ENCODE data around the gene UNC45A. TPM values are rescaled to one million over a fixed set of nuclear protein-coding genes. Genes with fewer than 3 reads are reported as not detected.
A peak's percentile ranks its signal among the peaks of the same experiment; 100 is the strongest.

UNC45A gene
- total and polyA plus RNA-seq, 2 of the 13 experiments (the other 11 are each of a cell fraction or from before 2014, with no cell fraction given) = 33.8 to 39.7 TPM

DNA sequence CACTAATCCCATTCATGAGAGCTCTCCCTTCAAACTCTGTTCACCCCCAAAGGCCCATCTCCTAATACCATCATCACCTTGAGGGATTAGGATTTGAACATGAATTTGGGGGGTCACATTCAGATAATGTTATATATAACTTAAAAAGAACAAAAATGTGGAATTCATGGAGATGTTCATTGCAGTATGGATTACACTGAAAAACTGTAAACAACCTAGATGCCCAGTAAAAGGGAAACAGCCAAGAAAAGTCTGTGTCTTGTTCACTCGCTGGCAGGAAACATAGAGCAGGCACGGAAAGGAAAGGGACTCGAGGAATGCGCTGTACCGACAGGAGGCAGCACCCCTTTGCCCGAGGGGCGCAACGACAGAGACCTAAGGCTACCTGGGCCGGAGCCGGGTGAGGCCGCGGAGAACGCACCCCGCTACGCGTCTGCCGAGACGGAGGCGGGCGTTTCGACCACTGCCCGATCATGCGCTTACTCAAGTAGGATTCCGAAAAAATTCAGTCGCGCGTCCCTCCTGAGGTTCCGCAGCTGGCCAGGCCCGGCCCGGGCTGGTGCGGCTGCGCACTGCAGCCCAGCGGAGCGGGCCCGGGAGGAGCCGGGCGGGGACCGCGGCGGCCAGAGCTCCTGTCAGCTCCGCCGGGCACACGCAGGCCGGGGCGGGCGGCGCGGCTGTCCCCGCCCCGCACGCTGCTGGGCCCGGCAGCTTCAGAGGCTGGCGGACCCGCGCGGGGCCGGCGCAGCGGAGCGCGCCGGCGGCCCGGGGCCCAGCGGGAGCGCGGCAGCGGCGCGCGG lies 32.8 kb upstream of the UNC45A start (continued):
- TF ChIP-seq ZNF3 (CRISPR knock-in tag; IDR thresholded peaks at IDR 0.05) (peak; percentile 62; the same call in 1 of the 2 replicates), TBX2 (CRISPR knock-in tag; IDR thresholded peaks at IDR 0.05; ENCODE audit: borderline replicate concordance) (0 out of 2 replicates have a peak, but pooled peaks have one; percentile 23), SAP130 (CRISPR knock-in tag; IDR thresholded peaks at IDR 0.05; ENCODE audit: low read depth) (peak; percentile 74), MYNN (CRISPR knock-in tag; IDR thresholded peaks at IDR 0.05; ENCODE audit: low read depth) (0 out of 2 replicates have a peak, but pooled peaks have one; percentile 58), PHB2 (IDR thresholded peaks at IDR 0.05; ENCODE audit: partially characterized antibody) (no peak), YEATS2 (CRISPR knock-in tag; IDR thresholded peaks at IDR 0.05; ENCODE audit: borderline replicate concordance) (peak; percentile 71), SP2 (CRISPR knock-in tag; IDR thresholded peaks at IDR 0.05) (peak; percentile 23; the same call in 1 of the 2 replicates), CBX1 (IDR thresholded peaks at IDR 0.05; ENCODE audit: low read depth) (peak; percentile 48), DNMT3B (CRISPR knock-in tag; conservative IDR thresholded peaks at IDR 0.05) (0 out of 2 replicates have a peak, but pooled peaks have one; percentile 48), ZNF879 (CRISPR knock-in tag; IDR thresholded peaks at IDR 0.05) (no peak), ZNF331 (CRISPR knock-in tag; IDR thresholded peaks at IDR 0.05) (no peak), ZSCAN31 (CRISPR knock-in tag; IDR thresholded peaks at IDR 0.05; ENCODE audit: low read depth) (0 out of 2 replicates have a peak, but pooled peaks have one; percentile 40), MAFF (IDR thresholded peaks at IDR 0.05; ENCODE audit: low read depth, low read length) (no peak), HDAC2 (CRISPR knock-in tag; IDR thresholded peaks at IDR 0.05) (peak; percentile 56; the same call in 1 of the 2 replicates), SIX4 (CRISPR knock-in tag; IDR thresholded peaks at IDR 0.05) (no peak), FOXK1 (CRISPR knock-in tag; IDR thresholded peaks at IDR 0.05; ENCODE audit: borderline replicate concordance, low read depth) (0 out of 2 replicates have a peak, but pooled peaks have one; percentile 20)
- TF ChIP-seq, protein P1, sequence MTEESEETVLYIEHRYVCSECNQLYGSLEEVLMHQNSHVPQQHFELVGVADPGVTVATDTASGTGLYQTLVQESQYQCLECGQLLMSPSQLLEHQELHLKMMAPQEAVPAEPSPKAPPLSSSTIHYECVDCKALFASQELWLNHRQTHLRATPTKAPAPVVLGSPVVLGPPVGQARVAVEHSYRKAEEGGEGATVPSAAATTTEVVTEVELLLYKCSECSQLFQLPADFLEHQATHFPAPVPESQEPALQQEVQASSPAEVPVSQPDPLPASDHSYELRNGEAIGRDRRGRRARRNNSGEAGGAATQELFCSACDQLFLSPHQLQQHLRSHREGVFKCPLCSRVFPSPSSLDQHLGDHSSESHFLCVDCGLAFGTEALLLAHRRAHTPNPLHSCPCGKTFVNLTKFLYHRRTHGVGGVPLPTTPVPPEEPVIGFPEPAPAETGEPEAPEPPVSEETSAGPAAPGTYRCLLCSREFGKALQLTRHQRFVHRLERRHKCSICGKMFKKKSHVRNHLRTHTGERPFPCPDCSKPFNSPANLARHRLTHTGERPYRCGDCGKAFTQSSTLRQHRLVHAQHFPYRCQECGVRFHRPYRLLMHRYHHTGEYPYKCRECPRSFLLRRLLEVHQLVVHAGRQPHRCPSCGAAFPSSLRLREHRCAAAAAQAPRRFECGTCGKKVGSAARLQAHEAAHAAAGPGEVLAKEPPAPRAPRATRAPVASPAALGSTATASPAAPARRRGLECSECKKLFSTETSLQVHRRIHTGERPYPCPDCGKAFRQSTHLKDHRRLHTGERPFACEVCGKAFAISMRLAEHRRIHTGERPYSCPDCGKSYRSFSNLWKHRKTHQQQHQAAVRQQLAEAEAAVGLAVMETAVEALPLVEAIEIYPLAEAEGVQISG (CRISPR knock-in tag; IDR thresholded peaks at IDR 0.05) = peak; percentile 88
- TF ChIP-seq, protein P2, sequence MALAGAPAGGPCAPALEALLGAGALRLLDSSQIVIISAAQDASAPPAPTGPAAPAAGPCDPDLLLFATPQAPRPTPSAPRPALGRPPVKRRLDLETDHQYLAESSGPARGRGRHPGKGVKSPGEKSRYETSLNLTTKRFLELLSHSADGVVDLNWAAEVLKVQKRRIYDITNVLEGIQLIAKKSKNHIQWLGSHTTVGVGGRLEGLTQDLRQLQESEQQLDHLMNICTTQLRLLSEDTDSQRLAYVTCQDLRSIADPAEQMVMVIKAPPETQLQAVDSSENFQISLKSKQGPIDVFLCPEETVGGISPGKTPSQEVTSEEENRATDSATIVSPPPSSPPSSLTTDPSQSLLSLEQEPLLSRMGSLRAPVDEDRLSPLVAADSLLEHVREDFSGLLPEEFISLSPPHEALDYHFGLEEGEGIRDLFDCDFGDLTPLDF (CRISPR knock-in tag; IDR thresholded peaks at IDR 0.05) = no peak
- TF ChIP-seq, protein P3, sequence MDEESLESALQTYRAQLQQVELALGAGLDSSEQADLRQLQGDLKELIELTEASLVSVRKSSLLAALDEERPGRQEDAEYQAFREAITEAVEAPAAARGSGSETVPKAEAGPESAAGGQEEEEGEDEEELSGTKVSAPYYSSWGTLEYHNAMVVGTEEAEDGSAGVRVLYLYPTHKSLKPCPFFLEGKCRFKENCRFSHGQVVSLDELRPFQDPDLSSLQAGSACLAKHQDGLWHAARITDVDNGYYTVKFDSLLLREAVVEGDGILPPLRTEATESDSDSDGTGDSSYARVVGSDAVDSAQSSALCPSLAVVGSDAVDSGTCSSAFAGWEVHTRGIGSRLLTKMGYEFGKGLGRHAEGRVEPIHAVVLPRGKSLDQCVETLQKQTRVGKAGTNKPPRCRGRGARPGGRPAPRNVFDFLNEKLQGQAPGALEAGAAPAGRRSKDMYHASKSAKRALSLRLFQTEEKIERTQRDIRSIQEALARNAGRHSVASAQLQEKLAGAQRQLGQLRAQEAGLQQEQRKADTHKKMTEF (CRISPR knock-in tag; IDR thresholded peaks at IDR 0.05) = 0 out of 2 replicates have a peak, but pooled peaks have one; percentile 27
- TF ChIP-seq, protein P4, sequence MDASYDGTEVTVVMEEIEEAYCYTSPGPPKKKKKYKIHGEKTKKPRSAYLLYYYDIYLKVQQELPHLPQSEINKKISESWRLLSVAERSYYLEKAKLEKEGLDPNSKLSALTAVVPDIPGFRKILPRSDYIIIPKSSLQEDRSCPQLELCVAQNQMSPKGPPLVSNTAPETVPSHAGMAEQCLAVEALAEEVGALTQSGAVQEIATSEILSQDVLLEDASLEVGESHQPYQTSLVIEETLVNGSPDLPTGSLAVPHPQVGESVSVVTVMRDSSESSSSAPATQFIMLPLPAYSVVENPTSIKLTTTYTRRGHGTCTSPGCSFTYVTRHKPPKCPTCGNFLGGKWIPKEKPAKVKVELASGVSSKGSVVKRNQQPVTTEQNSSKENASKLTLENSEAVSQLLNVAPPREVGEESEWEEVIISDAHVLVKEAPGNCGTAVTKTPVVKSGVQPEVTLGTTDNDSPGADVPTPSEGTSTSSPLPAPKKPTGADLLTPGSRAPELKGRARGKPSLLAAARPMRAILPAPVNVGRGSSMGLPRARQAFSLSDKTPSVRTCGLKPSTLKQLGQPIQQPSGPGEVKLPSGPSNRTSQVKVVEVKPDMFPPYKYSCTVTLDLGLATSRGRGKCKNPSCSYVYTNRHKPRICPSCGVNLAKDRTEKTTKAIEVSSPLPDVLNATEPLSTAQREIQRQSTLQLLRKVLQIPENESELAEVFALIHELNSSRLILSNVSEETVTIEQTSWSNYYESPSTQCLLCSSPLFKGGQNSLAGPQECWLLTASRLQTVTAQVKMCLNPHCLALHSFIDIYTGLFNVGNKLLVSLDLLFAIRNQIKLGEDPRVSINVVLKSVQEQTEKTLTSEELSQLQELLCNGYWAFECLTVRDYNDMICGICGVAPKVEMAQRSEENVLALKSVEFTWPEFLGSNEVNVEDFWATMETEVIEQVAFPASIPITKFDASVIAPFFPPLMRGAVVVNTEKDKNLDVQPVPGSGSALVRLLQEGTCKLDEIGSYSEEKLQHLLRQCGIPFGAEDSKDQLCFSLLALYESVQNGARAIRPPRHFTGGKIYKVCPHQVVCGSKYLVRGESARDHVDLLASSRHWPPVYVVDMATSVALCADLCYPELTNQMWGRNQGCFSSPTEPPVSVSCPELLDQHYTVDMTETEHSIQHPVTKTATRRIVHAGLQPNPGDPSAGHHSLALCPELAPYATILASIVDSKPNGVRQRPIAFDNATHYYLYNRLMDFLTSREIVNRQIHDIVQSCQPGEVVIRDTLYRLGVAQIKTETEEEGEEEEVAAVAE (CRISPR knock-in tag; IDR thresholded peaks at IDR 0.05; ENCODE audit: borderline replicate concordance) = peak; percentile 47; the same call in 1 of the 2 replicates

All from HepG2 (cell line).